ENCODE measurements around the gene VAMP1. TPM values are rescaled to one million over a fixed set of nuclear protein-coding genes. Genes with fewer than 3 reads are reported as not detected.

The VAMP1 gene
- total and polyA plus RNA-seq, 9 of the 15 experiments (the other 6 are each of a cell fraction or from before 2014, with no cell fraction given), result 0.76 to 13.2 (median 4.2) TPM

DNA sequence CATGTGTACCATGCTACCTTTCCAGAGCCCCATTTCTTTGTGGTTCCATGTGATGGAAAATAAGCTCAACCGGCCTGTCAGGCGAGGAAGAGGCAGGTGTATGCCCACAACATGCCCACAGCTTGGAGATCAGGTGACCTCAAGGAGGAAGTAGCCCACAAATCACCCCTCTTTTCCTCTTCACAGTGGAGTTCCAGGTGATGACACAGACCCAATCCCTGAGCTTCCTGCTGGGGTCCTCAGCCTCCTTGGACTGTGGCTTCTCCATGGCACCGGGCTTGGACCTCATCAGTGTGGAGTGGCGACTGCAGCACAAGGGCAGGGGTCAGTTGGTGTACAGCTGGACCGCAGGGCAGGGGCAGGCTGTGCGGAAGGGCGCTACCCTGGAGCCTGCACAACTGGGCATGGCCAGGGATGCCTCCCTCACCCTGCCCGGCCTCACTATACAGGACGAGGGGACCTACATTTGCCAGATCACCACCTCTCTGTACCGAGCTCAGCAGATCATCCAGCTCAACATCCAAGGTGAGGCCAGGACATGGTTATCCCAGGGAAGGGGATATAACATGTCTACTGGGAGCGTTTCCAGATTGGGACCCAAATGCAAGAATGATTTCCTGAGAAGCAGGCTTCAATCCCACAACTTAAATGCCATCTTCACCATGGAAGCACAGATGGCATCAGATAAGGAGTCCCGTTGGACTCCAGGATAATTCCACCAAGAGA is 13.1 kb downstream of the VAMP1 start:
- BruUV-seq (replicated peaks), result no TSS peak
- H2AFZ ChIP-seq (ENCODE audit: low read depth, low read length), result no peak overlapping the region
- 0 out of 3 replicates have a peak, but pooled peaks cover 5% of the 10 kb centered on the region for H3K36me3 ChIP-seq (ENCODE audit: control insufficient read depth, insufficient read depth, low read length)
- intact Hi-C loops (cut with micrococcal nuclease) (no loop called here), in situ Hi-C loops (cut with MboI) (loop anchor here (25.0 kb wide), 1 partner anchor 395 kb away; no protein-coding TSS in a partner anchor)
- no peak overlapping the region for H3K27ac ChIP-seq (ENCODE audit: extremely low read depth, low read depth, low read length)
- ATAC-seq (no peak), DNase-seq (ENCODE audit: extremely low read depth in 1 of 4, low spot score in 3 of 4) (no peak), FAIRE-seq (no peak)
- no peak overlapping the region for H3K9ac ChIP-seq (ENCODE audit: insufficient read depth in 1 of 2, low read depth in 2 of 2, low read length in 2 of 2)
- CTCF ChIA-PET (ENCODE audit: low intra/inter-chr PET ratio), result no interaction called here
- no peak overlapping the region for H3K4me2 ChIP-seq (ENCODE audit: insufficient read depth, low read length)
- 47% methylated on average over 12 of the region's 12 CpGs for WGBS (ENCODE audit: insufficient coverage, low coverage, missing lambda C conversion rate)
- H3K9me1 ChIP-seq (ENCODE audit: control insufficient read depth, insufficient read depth, low read length), result no peaks in the 10 kb centered on the region
- no peaks in the 10 kb centered on the region for H3K9me3 ChIP-seq (replicated peaks; ENCODE audit: control insufficient read depth, insufficient read depth, low read depth, low read length)
- no peaks in the 10 kb centered on the region for H3K27me3 ChIP-seq (ENCODE audit: control insufficient read depth in 2 of 2, insufficient read depth in 2 of 2, low read length in 2 of 2)
- H3K4me1 ChIP-seq (replicated peaks in 1 of 2; ENCODE audit: control insufficient read depth in 2 of 2, insufficient read depth in 2 of 2, low read length in 2 of 2), result peaks cover 5 to 8% of the 10 kb centered on the region in 2 experiments; a peak in 4 of 5 replicates
- no peaks in the 10 kb centered on the region for H4K20me1 ChIP-seq (replicated peaks; ENCODE audit: control insufficient read depth, insufficient read depth, low read length)
- POLR2A ChIA-PET, result interaction anchor here (0.6 to 1.3 kb wide), 5 partner anchors 13 to 415 kb away, joined by 3 to 7 read pairs (median 3); partner anchors contain the start of gene VAMP1
- no peak overlapping the region for H3K4me3 ChIP-seq
- H3K79me2 ChIP-seq (ENCODE audit: control insufficient read depth, insufficient read depth, low read length), result no peaks in the 10 kb centered on the region
- TF ChIP-seq SMARCB1 (IDR thresholded peaks at IDR 0.05; ENCODE audit: insufficient read length, low read depth) (no peak), KLF13 (tag; IDR thresholded peaks at IDR 0.05; ENCODE audit: borderline replicate concordance, low read depth) (no peak), GABPB2 (CRISPR knock-in tag; conservative IDR thresholded peaks at IDR 0.05) (no peak), ZNF655 (CRISPR knock-in tag; IDR thresholded peaks at IDR 0.05) (no peak), YY1 (IDR thresholded peaks at IDR 0.05; ENCODE audit: borderline replicate concordance in 1 of 3, control insufficient read depth in 1 of 3, extremely low read depth in 1 of 3, insufficient read depth in 3 of 3, insufficient read length in 1 of 3, insufficient replicate concordance in 2 of 3, low read depth in 1 of 3, low read length in 2 of 3) (no peak), CXXC5 (CRISPR knock-in tag; IDR thresholded peaks at IDR 0.05) (no peak), ZNF583 (CRISPR knock-in tag; IDR thresholded peaks at IDR 0.05) (no peak), ZNF740 (CRISPR knock-in tag; IDR thresholded peaks at IDR 0.05) (no peak), ZNF740 (tag; IDR thresholded peaks at IDR 0.05) (no peak), ZNF764 (CRISPR knock-in tag; IDR thresholded peaks at IDR 0.05; ENCODE audit: low read depth) (no peak), ZNF324 (CRISPR knock-in tag; IDR thresholded peaks at IDR 0.05) (no peak), JUN (IDR thresholded peaks at IDR 0.05; ENCODE audit: borderline replicate concordance, low read depth, low read length) (no peak), JUN (CRISPR knock-in tag; IDR thresholded peaks at IDR 0.05; ENCODE audit: borderline replicate concordance) (no peak), ARNT (IDR thresholded peaks at IDR 0.05) (no peak), HES1 (IDR thresholded peaks at IDR 0.05; ENCODE audit: low read depth) (no peak), NR4A1 (CRISPR knock-in tag; IDR thresholded peaks at IDR 0.05) (no peak), NR4A1 (tag; IDR thresholded peaks at IDR 0.05) (no peak), CSDE1 (IDR thresholded peaks at IDR 0.05) (no peak), ETV6 (IDR thresholded peaks at IDR 0.05; ENCODE audit: borderline replicate concordance in 1 of 2, low read depth in 2 of 2, low read length in 1 of 2) (no peak), ETV6 (CRISPR knock-in tag; IDR thresholded peaks at IDR 0.05; ENCODE audit: borderline replicate concordance) (no peak)
